ENCODE data around the gene ERAL1. TPM values are rescaled to one million over a fixed set of nuclear protein-coding genes. Genes with fewer than 3 reads are reported as not detected.
"Not testable (repeated sequence)": the region's sequence is repeated elsewhere in the genome, so short reads cannot be mapped to it uniquely, and the experiment has no call there.

ERAL1 gene
- polyA plus RNA-seq, 5 donors = 60.7 to 78.6 (median 68.4) TPM

DNA sequence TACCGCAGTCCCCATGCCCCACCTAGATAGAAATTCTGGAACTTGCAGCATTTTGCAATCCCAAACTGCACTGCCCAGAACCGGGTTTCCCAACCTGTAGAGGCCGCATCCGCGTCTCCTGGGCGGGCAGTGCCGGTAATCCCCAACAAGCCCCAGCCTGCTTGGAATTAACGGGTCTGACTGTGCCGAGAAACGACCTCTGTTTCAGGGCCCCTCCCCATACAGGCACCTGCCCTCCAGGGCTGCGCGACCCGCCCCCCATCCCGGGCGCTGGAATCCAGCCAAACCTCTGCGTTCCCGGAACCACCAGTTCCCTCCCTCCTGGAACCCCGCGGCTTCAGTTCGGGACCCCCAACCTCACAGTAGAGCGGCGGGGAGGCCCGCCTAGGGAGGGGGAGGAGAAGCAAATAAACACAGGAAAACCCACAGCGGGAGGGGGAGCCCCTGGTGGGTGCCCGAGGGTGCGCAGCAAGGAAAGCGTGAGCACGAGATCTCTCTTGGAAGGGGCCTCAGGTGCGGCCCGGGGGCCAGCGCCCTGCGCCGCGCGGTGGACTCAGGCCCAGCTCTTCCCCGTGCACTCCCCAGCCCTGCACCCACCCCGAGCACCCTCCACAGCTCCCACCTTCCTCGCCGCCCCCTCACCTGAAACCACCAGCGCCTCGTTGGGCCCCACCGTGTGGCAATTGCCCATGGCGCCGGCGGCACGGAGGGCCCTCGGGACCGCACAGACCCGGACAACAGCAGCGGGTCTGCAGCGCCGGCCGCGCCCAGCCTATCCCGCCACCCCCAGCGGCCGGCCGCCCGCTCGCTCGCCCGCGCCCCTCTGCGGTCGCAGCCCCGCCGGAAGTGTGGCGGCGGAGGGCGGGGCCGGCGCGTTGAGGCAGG, 42.3 kb downstream of the ERAL1 start, which contains the start of gene FLOT2:
Gene FLOT2 (minus strand): TSS at position 850 of the 885 bp plus-strand sequence. CDS start 159 bp downstream, at position 691.
- DNase-seq = peak; percentile 30 to 42

DNA sequence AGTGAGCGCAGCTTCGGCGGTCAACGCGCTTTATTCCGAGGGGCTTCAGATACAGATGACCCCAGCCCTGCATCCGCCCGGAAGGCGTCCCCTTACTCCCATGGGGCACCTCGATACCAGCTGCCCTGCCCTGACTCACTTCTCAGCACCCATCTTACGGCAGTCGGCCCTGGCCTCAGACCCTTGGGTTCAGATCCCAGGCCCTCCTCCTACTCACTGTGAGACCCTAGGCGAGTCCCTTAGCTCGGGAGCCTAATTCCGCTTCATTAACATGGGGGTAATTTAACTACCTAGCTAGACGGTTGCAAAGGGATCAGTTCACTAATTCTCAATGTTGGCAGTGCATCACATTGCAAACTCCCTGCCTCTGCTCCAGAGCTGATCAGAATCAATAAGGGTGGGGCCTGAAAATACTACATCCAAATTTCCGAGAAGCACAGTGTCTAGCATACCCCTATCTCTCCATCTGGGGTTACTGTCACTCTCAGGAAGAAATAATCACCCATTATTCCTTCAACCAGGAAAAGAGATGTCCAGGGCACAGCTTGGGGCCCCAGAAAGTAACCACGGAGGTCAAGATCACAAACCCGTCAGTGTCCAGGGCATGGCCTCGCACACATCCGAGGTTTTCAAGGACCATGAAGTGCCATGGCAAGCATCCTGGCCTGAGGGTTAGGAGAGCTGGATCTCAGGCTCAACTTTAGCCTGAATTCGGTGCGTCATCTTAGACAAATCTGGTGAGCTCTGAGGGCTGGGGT, 43.1 kb downstream of the ERAL1 start:
- no peak for DNase-seq

DNA sequence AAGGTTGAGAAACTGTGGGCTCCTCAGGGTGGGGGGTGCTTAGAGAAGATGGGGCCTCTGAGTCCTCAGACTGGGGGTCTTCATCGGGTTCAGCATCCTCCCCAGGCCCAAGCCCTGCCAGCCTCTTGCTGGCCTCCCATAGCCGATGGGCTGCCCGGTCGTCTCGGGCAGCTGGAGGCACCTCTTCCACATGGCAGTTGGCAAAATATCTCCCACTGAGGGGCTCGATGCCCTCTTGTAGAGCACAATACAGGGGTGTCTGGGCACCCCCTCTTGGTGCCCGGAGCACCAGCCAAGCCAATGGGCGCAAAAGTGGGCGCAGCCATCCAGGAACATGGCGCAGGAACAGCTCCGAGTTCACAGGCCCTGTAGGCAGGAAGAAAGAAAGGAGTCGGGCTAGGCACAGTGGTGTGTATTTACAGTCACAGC, 43.7 kb downstream of the ERAL1 start:
- DNase-seq = no peak

DNA sequence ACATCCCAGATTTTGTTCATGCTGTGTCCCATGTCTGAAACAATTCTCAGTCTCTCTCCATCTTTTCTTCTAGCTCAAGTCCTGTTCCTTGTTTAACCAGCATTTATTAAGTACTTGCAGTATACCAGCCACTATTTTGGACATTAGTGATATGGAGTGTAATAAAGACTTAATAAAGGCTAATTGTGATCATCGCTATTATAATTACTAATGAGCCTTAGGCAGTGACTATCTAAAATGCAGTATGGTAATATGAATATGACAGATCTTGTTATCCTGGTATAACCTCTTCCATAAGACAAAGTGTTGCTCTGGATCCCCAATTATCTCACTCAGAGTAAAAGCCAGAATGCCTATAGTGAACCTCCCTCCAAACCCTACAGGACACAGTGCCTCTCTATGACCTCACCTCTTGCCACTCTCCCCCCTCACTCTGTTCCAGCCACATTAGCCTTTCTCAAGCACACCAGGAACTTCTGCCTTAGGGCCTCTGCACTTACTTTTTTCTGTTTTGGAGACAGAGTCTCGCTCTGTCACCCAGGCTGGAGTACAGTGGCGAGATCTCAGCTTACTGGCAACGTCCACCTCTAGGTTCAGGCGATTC, 44.5 kb downstream of the ERAL1 start:
- no peak for DNase-seq

DNA sequence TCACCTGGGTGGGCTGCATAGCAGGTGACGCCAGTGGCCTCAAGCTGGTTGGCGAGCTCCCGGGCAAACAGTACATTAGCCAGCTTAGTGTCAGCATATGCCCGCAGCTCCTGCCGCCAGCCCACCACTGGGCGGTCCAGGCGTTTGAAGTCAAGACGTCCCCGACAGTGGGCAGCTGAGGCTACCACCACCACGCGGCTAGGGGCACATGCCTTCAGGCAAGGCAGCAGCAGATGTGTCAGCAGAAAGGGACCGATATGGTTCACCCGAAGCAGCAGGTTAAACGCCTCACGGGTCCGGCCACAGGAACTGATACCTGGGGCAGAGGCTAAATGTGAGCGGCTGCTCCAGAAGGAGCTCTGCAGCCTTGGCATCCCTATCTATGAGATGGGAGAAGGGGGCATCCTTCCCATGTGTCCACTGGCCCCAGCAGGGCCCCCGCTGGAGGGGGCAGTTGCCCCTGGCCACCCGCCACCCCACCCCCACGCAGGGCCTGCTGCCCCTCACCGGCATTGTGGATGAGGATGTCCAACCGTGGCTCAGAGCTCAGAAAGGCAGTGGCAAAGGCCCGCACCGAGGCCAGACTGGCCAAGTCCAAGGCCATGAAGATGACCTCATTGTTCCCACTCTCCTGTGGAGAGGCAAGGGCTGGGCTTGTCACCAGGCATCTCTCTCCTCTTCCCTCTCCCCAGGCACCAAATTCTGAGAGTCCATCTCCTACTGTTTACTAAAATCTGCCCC, 46.3 kb downstream of the ERAL1 start:
- DNase-seq = no peak

DNA sequence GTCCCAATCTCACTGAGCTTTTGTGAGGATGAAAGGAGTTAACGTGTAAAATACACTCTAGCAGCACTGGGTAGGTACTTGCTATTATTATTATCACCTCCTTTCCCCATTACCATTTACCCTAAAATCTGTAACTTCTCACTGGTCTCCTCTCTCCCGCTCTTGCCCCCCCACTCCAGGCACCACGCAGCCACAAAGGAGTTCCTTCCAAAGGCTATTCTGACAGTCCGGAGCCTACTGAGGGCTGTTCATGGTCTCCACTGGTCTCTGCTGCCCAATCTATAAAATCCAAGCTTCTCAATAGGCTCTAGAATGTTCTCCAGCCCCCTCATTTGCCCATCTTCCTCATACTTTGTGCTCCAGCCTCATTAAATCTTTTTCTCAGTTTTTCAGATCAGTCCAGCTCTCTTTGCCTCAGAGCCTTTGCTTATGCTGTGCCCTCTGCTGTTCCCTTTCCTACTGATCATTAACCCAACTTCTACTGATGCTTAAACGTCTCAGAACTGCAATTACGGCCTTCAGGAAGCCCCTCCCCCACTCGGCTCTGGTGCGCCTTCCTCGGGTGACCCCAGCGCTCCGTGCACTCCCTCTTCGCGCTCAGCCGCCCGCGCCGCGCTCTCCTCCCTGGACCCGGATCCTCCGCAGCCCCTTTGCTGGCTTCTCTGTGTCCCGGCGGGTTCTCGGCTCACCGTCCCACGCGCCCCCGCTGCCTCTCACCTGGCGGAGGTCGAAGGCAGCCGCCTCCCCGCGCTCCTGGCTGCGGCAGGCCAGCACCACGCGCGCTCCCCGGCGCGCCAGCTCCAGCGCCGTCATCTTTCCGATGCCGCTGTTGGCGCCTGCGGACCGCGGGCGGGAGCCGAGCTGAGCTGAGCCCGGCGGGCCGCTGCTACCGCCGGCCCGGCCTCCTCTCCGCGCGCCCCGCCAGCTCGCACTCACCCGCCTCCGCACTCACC, 47.3 kb downstream of the ERAL1 start:
- peak in 1 of 2 donors; percentile 33 for DNase-seq

DNA sequence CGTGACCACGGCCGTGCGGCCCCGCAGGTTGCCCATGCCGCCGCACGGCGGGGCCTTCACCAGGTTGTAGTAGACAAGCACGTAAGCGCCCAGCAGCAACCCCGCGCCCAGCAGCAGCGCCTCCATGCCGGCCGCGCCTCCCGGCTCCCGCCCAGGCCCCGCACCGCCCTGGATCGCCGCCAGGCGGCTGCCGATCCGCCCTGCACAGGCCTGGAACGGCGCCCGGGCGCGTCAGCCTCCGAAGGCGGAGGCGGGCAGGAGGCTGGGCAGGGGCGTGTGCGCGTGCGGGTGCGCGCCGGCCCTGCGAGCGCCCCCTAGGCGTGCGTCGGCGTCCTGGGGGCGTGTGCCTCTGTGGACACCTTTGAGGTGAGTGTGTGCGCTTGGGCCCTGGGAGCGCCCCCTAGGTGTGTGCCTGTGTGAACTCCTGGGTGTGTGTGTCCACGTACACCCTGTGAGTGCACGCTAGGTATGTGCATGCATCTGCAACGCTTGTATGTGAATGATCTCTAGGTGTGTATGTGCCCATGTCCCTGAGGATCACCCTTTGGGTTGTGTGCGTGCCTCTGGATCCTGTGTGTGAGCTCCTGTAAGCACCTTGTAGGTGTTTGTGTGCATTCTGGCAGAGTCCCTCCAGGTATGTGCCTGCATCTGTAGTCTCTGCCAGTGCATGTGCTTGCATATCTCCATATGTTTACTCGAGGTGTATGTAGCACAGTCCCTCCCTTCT, 48.2 kb downstream of the ERAL1 start, which contains the start of gene DHRS13:
Gene DHRS13 (minus strand): TSS at position 261 of the 727 bp plus-strand sequence. CDS start 135 bp downstream, at position 126.
- DNase-seq = peak; percentile 91

DNA sequence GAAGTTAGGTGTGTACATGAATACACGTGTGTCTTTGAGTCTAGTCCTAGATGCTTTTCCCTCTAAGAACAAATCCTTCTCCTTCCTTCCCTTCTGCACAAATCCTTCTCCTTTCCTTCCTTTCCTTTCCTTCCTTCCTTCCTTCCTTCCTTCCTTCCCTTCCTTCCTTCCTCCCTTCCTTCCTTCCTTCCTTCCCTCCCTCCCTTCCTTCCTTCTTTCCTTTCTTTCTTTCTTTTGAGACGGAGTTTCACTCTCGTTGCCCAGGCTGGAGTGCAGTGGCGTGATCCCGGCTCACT, 48.7 kb downstream of the ERAL1 start:
- not testable (repeated sequence) for DNase-seq

DNA sequence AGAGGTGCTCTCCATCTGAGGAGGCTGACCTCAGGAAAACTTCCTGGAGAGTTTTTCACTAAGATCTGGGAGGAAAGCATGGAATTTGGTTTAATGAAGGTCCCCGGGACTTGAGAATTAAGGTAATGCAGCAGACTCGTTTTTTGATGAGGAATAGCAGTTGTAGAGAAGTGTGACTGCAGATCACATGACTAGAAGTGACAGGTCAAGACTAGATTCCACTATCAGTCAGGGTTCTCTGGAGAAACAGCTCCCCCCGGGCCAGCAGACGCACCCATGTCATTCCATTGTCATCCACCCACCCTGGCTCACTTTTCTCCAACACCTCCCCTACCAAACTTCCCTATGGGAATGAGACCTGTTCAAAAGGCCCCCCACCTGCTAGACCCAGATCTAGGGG, 50.0 kb downstream of the ERAL1 start:
- DNase-seq = no peak

DNA sequence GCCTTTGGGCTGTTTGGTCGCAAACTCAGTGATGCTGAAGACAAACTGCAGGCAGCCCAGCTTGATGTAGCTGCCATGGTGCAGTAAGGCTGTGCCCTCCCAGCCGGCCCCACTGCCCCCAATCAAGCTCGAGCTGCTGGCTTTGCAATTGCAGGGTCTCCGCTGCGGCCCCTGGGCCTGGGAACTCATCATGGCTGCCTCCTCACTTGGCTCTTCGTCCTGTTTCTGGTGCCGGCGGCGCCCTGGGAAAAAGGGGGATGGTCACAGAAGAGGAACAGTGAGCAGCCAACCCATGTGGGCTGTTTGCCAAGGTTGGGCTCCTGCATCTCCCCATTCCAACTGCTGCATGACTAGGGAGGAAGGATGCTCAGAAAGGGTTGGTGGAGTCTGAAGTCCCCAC, 51.5 kb downstream of the ERAL1 start:
- no peak for DNase-seq

DNA sequence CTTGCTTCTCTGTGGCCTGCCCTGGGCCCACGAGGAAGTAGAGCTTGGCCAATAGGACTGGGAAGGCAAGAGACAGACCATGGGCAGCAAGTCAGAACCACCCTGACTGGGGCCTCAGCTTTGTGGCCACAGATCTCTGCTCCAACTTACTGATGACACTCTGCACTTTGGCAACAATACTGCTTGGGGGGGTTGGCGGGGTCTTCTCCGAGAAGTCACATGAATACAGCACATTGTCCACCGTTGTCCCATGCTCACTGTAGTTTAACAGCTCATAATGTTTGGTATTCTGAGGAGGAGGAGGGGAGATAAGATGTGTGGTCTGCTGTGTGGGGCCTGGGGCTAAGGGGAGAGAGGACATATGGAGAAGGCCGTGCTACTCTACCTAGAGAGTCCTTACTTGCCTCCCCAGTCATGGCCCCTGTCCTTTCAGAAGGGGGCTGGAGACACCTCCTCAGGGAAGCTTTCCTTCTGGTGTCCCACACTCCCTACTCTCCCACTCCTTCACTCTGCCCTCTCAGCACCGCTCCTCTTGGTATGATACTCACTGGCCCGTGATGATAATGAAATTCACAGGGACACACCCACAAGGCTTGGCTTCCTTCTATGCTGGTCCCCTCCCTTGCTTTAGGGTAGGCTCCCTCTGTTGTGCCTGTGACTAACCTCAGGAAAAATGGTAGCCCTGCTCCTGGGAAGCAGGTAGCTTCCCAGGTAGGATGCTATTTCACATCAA, 52.1 kb downstream of the ERAL1 start:
- no peak for DNase-seq

DNA sequence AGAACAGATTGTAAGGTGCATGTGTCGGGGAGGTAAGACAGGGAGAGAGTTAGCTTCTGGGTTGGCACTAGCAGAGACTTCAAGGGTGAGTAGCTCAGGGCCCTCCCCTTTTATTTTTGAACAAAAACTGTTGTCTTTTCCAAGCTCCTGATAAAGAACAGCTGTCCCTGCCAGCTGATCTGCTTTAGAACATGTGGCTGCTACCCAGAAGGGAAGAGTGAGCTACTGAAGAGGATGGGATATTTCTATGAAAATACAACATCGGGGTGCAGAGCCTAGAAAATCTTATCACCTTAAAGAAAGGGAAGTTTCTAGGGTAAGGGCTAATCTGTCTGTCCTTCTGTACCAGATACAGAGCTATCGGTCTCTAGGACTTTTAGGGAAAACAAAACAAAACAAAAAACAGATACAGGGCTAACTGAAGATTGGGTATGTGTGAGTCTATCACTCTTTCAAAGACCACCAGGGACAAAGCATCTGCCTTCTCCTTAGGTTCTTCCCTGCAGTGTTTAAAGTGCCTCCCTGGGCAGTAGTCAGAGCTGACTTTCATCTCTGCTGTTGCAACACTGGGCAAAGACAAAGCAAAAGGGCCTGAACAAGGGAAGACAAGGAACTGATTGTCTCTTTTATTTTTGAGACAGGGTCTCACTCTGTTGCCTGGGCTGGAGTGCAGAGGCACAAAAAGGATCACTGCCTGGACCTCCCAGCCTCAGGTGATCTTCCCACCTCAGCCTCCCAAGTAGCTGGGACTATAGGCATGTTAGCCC, 53.1 kb downstream of the ERAL1 start:
- peak; percentile 44 to 56 for DNase-seq

DNA sequence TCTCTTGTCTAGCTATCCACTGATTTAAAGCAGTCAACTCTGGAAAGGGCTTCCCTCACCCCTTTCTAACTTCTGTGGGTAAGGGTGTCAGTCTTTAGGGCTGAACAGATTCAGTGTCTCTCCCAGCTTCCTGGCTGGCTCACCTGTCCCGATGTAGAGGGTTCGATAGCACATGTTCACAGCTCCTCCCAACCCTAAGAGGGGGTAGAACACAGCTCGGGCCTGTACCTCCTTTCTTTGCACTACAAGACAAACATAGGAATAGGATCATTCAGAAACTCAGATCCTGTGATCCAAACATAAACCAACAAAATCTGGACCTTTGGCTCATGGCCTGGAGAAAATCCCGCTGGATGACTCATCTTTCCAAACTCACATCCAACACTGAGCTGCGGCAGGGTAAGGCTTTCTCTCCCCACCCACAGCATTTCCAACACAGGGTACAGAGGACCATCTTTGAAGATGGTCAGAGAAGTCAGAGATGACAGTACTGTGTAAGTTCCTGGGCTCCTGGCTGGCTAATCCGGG, 53.9 kb downstream of the ERAL1 start:
- no peak for DNase-seq

DNA sequence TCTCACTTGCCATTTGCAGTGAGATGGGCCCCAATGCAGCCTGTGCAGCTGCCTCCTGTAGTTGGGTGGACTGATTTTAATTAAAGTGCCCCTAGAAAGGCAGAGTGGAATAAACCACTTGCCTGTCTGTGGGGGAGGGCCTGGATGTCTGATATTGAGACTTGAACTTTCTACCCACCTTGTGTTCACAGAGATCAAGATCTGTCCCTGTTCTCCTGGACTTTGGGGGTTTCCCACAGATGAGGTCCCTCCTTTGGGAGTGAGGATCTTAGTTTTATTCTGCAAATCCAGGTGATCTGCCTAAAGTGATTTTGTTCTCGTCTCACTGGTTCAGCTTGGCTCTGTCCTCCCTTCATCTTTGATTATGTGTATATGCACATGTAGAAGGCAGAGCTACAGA, 55.7 kb downstream of the ERAL1 start:
- DNase-seq = no peak
